K562 (cell line): ENCODE measurements around the gene RABL6. TPM values are rescaled to one million over a fixed set of nuclear protein-coding genes. Genes with fewer than 3 reads are reported as not detected.

Experiments
- CHD7 ChIP-seq: fragments of 200-600 bp; sonication (generic); IDR thresholded peaks from one replicate; pipeline ENCODE4 v1.6.1; 2012; ENCODE audit warnings: mild to moderate bottlenecking, low read depth, low read length, inconsistent platforms
- MGA ChIP-seq: fragments of 450-650 bp; IDR thresholded peaks from 2 replicates; pipeline ENCODE4 v1.6.1; 2016; ENCODE audit warnings: mild to moderate bottlenecking, moderate library complexity
- OTX1 ChIP-seq: fragments of 450-650 bp; formaldehyde crosslinking; IDR thresholded peaks from 2 replicates; pipeline ENCODE4 v1.4.0; 2022; ENCODE audit warnings: mild to moderate bottlenecking
- polyA plus RNA-seq, 8 experiments: library from polyadenylated mRNA; depleted of rRNA in 4 of 8; stranded (reverse) in 5 of 8; unstranded in 3 of 8; fragments of >200 nt; fragmentation: Nextera tagmentation in 2 of 8; fragmentation: Illumina TruSeq in 1 of 8; extraction: Ambion mirVana in 2 of 8; extraction: Trizol in 1 of 8; gene quantifications; 2 replicates each; pipeline versions ENCODE4 v1.2.1 to v1.2.3, GENCODE V29; 2011 to 2014; ENCODE audit warnings: inconsistent platforms in 1 of 8, missing spikeins in 1 of 8
- total RNA-seq, 7 experiments: library from RNA; depleted of rRNA in 6 of 7; stranded (reverse); fragments of >200 nt in 6 of 7; fragmentation: Illumina TruSeq in 2 of 7; extraction: Trizol in 2 of 7; gene quantifications; 2 replicates each; pipeline versions ENCODE4 v1.2.1 to v1.2.3, GENCODE V29; 2011 to 2021; ENCODE audit warnings: low replicate concordance in 1 of 7

Gene RABL6
- total and polyA plus RNA-seq, 9 of the 15 experiments (the other 6 are each of a cell fraction or from before 2014, with no cell fraction given), result 5.6 to 181 (median 84.5) TPM

GRCh38 chr9:136882109-136882946 lies 74.6 kb downstream of the RABL6 start (continued):
- TF ChIP-seq CHD7 (no peak), OTX1 (CRISPR knock-in tag) (no peak), MGA (peak; percentile 40; the same call in 1 of the 2 replicates)
